HCT116 (cell line): ENCODE data around the gene ZMYND12.

ENCODE experiments used
- EZH2phosphoT487 ChIP-seq: fragments of 200-600 bp; IDR thresholded peaks from 2 replicates; pipeline ENCODE4 v1.6.1; 2018; ENCODE audit warnings: antibody characterized with exemption, borderline replicate concordance
- POLR2A ChIP-seq: IDR thresholded peaks from 2 replicates; pipeline ENCODE4 v1.7.0; 2011; ENCODE audit warnings: borderline replicate concordance; ENCODE audit not compliant: insufficient read depth, insufficient read length; ENCODE audit errors: extremely low read depth
- TF ChIP-seq, protein P1 (sequence below), 3 experiments: fragments of 200-600 bp in 1 of 3; sonication (generic) in 1 of 3; IDR thresholded peaks in 2 of 3; conservative IDR thresholded peaks in 1 of 3; 2 replicates each; pipeline ENCODE4 v1.5.1; 2012 to 2017; ENCODE audit warnings: low read depth in 2 of 3, low read length in 2 of 3, antibody characterized with exemption in 1 of 3, borderline replicate concordance in 1 of 3, control low read depth in 1 of 3, mild to moderate bottlenecking in 1 of 3, mixed read lengths in 1 of 3, mixed run types in 1 of 3, moderate library complexity in 1 of 3; ENCODE audit not compliant: insufficient read depth in 1 of 3

DNA sequence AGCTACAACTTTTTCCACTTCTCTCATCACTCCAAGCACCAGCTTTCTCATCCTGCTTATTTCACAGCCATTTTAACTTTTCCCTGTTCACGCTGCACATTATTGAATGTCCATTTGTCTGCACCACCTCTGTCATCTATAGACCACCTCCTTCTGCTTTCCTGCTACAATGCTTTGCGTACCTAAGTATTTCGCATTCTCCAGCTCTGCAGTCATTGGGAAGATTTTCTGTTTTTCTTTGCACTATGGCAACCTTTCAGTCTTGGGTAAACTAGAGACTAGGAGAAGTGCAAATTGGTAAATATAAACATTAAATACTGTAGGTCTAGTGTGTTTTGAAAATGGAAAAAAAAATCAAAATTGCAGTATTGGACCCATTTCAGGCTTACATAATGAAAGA lies 8.1 kb upstream of the ZMYND12 start:
- TF ChIP-seq POLR2A (no peak), EZH2phosphoT487 (no peak)
- TF ChIP-seq, protein P1, sequence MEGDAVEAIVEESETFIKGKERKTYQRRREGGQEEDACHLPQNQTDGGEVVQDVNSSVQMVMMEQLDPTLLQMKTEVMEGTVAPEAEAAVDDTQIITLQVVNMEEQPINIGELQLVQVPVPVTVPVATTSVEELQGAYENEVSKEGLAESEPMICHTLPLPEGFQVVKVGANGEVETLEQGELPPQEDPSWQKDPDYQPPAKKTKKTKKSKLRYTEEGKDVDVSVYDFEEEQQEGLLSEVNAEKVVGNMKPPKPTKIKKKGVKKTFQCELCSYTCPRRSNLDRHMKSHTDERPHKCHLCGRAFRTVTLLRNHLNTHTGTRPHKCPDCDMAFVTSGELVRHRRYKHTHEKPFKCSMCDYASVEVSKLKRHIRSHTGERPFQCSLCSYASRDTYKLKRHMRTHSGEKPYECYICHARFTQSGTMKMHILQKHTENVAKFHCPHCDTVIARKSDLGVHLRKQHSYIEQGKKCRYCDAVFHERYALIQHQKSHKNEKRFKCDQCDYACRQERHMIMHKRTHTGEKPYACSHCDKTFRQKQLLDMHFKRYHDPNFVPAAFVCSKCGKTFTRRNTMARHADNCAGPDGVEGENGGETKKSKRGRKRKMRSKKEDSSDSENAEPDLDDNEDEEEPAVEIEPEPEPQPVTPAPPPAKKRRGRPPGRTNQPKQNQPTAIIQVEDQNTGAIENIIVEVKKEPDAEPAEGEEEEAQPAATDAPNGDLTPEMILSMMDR (IDR thresholded peaks at IDR 0.05 in 2 of 3, conservative IDR thresholded peaks at IDR 0.05 in 1 of 3; ENCODE audit: borderline replicate concordance in 1 of 3, insufficient read depth in 1 of 3, low read depth in 2 of 3, low read length in 2 of 3) = no peak
